ENCODE results near the gene LZTR1. TPM values are rescaled to one million over a fixed set of nuclear protein-coding genes. Genes with fewer than 3 reads are reported as not detected.

The LZTR1 gene
- total and polyA plus RNA-seq, 11 donors = 18.4 to 41.9 (median 26.6) TPM

GRCh38 chr22:20975541-20976290, 6.4 kb upstream of the LZTR1 start:
- DNase-seq (no peak), ATAC-seq (no peak)
- WGBS, 4 donors = 79 to 83% (median 82%) methylated on average over 13 to 14 of the region's 14 CpGs

GRCh38 chr22:20976291-20976877, 5.7 kb upstream of the LZTR1 start:
- ATAC-seq = no peak
- 80 to 87% (median 84%) methylated on average over 23 to 24 of the region's 24 CpGs for WGBS, 4 donors
- TF ChIP-seq CTCF (IDR thresholded peaks at IDR 0.05) (no peak), POLR2A (IDR thresholded peaks at IDR 0.05) (no peak)
- Histone ChIP-seq H3K9me3 (peaks cover 0 to 13% (median 2%) of the 10 kb centered on the region in 12 donors), H3K27ac (no peak overlapping the region), H3K27me3 (peaks cover 0 to 3% (median 0%) of the 10 kb centered on the region in 9 donors), H3K4me1 (peaks cover 4 to 39% (median 13%) of the 10 kb centered on the region in 12 donors), H3K36me3 (no peaks in the 10 kb centered on the region), H3K4me3 (no peak overlapping the region)
- intact Hi-C loops (cut with DNase I) = no loop called here
- no peak for DNase-seq

More at GRCh38 chr22:20975541-20976290, 6.4 kb upstream of the LZTR1 start:
- Histone ChIP-seq H3K4me3 (no peak overlapping the region), H3K27ac (no peak overlapping the region), H3K36me3 (no peaks in the 10 kb centered on the region), H3K4me1 (peaks cover 0 to 32% (median 7%) of the 10 kb centered on the region in 12 donors), H3K9me3 (peaks cover 0 to 13% (median 2%) of the 10 kb centered on the region in 12 donors), H3K27me3 (peaks cover 0 to 3% (median 0%) of the 10 kb centered on the region in 9 donors)
- no peak for TF ChIP-seq CTCF (IDR thresholded peaks at IDR 0.05)
- no peak for TF ChIP-seq POLR2A (IDR thresholded peaks at IDR 0.05)
- intact Hi-C loops (cut with DNase I) = no loop called here

- Histone ChIP-seq H3K9me3 (peaks cover 0 to 13% (median 2%) of the 10 kb centered on the region in 12 donors), H3K4me3 (no peak overlapping the region), H3K27me3 (peaks cover 0 to 3% (median 0%) of the 10 kb centered on the region in 9 donors), H3K27ac (no peak overlapping the region), H3K4me1 (peaks cover 5 to 35% (median 16%) of the 10 kb centered on the region in 12 donors), H3K36me3 (no peaks in the 10 kb centered on the region)
- WGBS, 4 donors = 80 to 84% (median 82%) methylated on average over 10 to 11 of the region's 11 CpGs
- intact Hi-C loops (cut with DNase I) = no loop called here
- TF ChIP-seq POLR2A (IDR thresholded peaks at IDR 0.05) = no peak
- TF ChIP-seq CTCF (IDR thresholded peaks at IDR 0.05) = no peak
- DNase-seq (no peak), ATAC-seq (no peak)
These were observed 5.1 kb upstream of the LZTR1 start for GRCh38 chr22:20977019-20977418.

GRCh38 chr22:20977516-20978170, 4.5 kb upstream of the LZTR1 start:
- no peaks in the 10 kb centered on the region for H3K36me3 ChIP-seq
- no peak for ATAC-seq
- H3K9me3 ChIP-seq = peaks cover 0 to 13% (median 2%) of the 10 kb centered on the region in 12 donors
- H3K27me3 ChIP-seq = peaks cover 0 to 3% (median 0%) of the 10 kb centered on the region in 9 donors
- no peak for DNase-seq
- no peak overlapping the region for H3K4me3 ChIP-seq
- no peak overlapping the region for H3K27ac ChIP-seq
- TF ChIP-seq CTCF (IDR thresholded peaks at IDR 0.05) = no peak
- no peak for TF ChIP-seq POLR2A (IDR thresholded peaks at IDR 0.05)
- WGBS, 4 donors = 79 to 90% (median 87%) methylated on average over 14 to 17 of the region's 17 CpGs
- peaks cover 5 to 31% (median 16%) of the 10 kb centered on the region in 12 donors for H3K4me1 ChIP-seq
- intact Hi-C loops (cut with DNase I) = no loop called here

Data from heart left ventricle (tissue), 16 donors.